ENCODE results near the gene FBP1.

DNA sequence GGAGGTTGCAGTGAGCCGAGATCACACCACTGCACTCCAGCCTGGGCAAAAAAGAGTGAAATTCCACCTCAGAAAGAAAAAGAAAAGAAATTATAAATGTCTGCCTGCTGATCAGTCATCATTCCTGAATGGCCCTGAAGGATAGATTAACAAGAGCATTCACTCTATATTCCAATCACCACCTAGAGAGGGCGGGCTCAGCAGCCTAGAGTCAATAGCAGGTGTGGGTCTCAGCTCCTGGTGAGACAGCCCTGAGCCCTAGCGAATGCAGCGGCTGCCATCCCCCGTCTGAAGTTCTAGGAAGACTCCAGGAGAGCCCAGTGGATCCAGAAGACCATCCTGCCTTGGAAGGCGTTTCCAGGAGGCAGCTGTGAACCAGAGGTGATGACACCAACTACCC lies 12.0 kb downstream of the FBP1 start:
- no peak for TF ChIP-seq EZH2 (IDR thresholded peaks at IDR 0.05; ENCODE audit: low read length, unreplicated experiment)
- TF ChIP-seq, protein P1, sequence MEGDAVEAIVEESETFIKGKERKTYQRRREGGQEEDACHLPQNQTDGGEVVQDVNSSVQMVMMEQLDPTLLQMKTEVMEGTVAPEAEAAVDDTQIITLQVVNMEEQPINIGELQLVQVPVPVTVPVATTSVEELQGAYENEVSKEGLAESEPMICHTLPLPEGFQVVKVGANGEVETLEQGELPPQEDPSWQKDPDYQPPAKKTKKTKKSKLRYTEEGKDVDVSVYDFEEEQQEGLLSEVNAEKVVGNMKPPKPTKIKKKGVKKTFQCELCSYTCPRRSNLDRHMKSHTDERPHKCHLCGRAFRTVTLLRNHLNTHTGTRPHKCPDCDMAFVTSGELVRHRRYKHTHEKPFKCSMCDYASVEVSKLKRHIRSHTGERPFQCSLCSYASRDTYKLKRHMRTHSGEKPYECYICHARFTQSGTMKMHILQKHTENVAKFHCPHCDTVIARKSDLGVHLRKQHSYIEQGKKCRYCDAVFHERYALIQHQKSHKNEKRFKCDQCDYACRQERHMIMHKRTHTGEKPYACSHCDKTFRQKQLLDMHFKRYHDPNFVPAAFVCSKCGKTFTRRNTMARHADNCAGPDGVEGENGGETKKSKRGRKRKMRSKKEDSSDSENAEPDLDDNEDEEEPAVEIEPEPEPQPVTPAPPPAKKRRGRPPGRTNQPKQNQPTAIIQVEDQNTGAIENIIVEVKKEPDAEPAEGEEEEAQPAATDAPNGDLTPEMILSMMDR (conservative IDR thresholded peaks at IDR 0.05; ENCODE audit: low read depth, low read length), result no peak
- no peak for TF ChIP-seq EZH2phosphoT487 (IDR thresholded peaks at IDR 0.05; ENCODE audit: borderline replicate concordance, low read length)
